Measurements from ENCODE around the gene PPIP5K2.
A peak's percentile ranks its signal among the peaks of the same experiment; 100 is the strongest.

Gene PPIP5K2

GRCh38 chr5:103122242-103122641 lies 2.1 kb downstream of the PPIP5K2 start:
- TF ChIP-seq MYC (IDR thresholded peaks at IDR 0.05; ENCODE audit: low read depth, low read length): no peak
- DNase-seq (ENCODE audit: low read depth): no peak
- peak overlapping the region; percentile 99 for H3K4me3 ChIP-seq (ENCODE audit: low read depth, low read length)

GRCh38 chr5:103126557-103126956 lies 6.5 kb downstream of the PPIP5K2 start:
- no peak for TF ChIP-seq POLR2A (IDR thresholded peaks at IDR 0.05; ENCODE audit: extremely low read depth, insufficient read length)
- DNase-seq (ENCODE audit: low read depth): no peak
- H3K4me3 ChIP-seq (ENCODE audit: low read depth, low read length): no peak overlapping the region

- TF ChIP-seq MAX (IDR thresholded peaks at IDR 0.05; ENCODE audit: low read depth, low read length): no peak
- no peak for TF ChIP-seq CTCF (IDR thresholded peaks at IDR 0.05; ENCODE audit: low read depth, low read length)
- no peak for TF ChIP-seq MYC (IDR thresholded peaks at IDR 0.05; ENCODE audit: low read depth, low read length)
- TF ChIP-seq POLR2A (IDR thresholded peaks at IDR 0.05; ENCODE audit: extremely low read depth, insufficient read length): no peak
- no peak overlapping the region for H3K4me3 ChIP-seq (ENCODE audit: low read depth, low read length)
- DNase-seq (ENCODE audit: low read depth): no peak
Measured at GRCh38 chr5:103127292-103127817, 7.3 kb downstream of the PPIP5K2 start.

- DNase-seq (ENCODE audit: low read depth): no peak
- TF ChIP-seq CTCF (IDR thresholded peaks at IDR 0.05; ENCODE audit: low read depth, low read length) (no peak), MAX (IDR thresholded peaks at IDR 0.05; ENCODE audit: low read depth, low read length) (no peak), MYC (IDR thresholded peaks at IDR 0.05; ENCODE audit: low read depth, low read length) (no peak), POLR2A (IDR thresholded peaks at IDR 0.05; ENCODE audit: extremely low read depth, insufficient read length) (no peak)
- H3K4me3 ChIP-seq (ENCODE audit: low read depth, low read length): no peak overlapping the region
Measured at GRCh38 chr5:103128202-103128601, 8.1 kb downstream of the PPIP5K2 start.

GRCh38 chr5:103132684-103133083 lies 12.6 kb downstream of the PPIP5K2 start:
- no peak for DNase-seq (ENCODE audit: low read depth)
- no peak overlapping the region for H3K4me3 ChIP-seq (ENCODE audit: low read depth, low read length)
- TF ChIP-seq MAX (IDR thresholded peaks at IDR 0.05; ENCODE audit: low read depth, low read length) (no peak), CTCF (IDR thresholded peaks at IDR 0.05; ENCODE audit: low read depth, low read length) (no peak), POLR2A (IDR thresholded peaks at IDR 0.05; ENCODE audit: extremely low read depth, insufficient read length) (no peak), MYC (IDR thresholded peaks at IDR 0.05; ENCODE audit: low read depth, low read length) (no peak)

GRCh38 chr5:103133231-103133630 lies 13.1 kb downstream of the PPIP5K2 start:
- no peak for TF ChIP-seq MAX (IDR thresholded peaks at IDR 0.05; ENCODE audit: low read depth, low read length)
- TF ChIP-seq POLR2A (IDR thresholded peaks at IDR 0.05; ENCODE audit: extremely low read depth, insufficient read length): no peak
- no peak for TF ChIP-seq MYC (IDR thresholded peaks at IDR 0.05; ENCODE audit: low read depth, low read length)
- no peak for TF ChIP-seq CTCF (IDR thresholded peaks at IDR 0.05; ENCODE audit: low read depth, low read length)
- DNase-seq (ENCODE audit: low read depth): no peak
- H3K4me3 ChIP-seq (ENCODE audit: low read depth, low read length): no peak overlapping the region

GRCh38 chr5:103135461-103135860 lies 15.4 kb downstream of the PPIP5K2 start:
- TF ChIP-seq POLR2A (IDR thresholded peaks at IDR 0.05; ENCODE audit: extremely low read depth, insufficient read length) (no peak), MAX (IDR thresholded peaks at IDR 0.05; ENCODE audit: low read depth, low read length) (no peak)
- DNase-seq (ENCODE audit: low read depth): no peak
- H3K4me3 ChIP-seq (ENCODE audit: low read depth, low read length): no peak overlapping the region
